ENCODE data around the gene CCDC187. TPM values are rescaled to one million over a fixed set of nuclear protein-coding genes. Genes with fewer than 3 reads are reported as not detected.

Gene CCDC187
- total and polyA plus RNA-seq, 12 donors = 0.02 to 0.07 (median 0.03) TPM; not detected in 8

- Histone ChIP-seq H3K9me3 (no peaks in the 10 kb centered on the region), H3K36me3 (no peaks in the 10 kb centered on the region), H3K27me3 (peaks cover 0 to 56% (median 40%) of the 10 kb centered on the region in 7 donors), H3K27ac (no peak overlapping the region), H3K4me1 (peaks cover 0 to 8% (median 5%) of the 10 kb centered on the region in 9 donors), H3K4me3 (no peak overlapping the region)
- 44 to 51% methylated on average over 21 of the region's 21 CpGs for WGBS, 2 donors
- ATAC-seq (no peak), DNase-seq (peak in 1 of 2 donors; percentile 9)
- TF ChIP-seq CTCF (IDR thresholded peaks at IDR 0.05) = no peak
- intact Hi-C loops (cut with DNase I) = loop anchor here in 4 of 10 donors (5.0 to 10.0 kb wide), 4 partner anchors 113 to 683 kb away; no protein-coding TSS in a partner anchor
These were observed 15.7 kb downstream of the CCDC187 start for GRCh38 chr9:136287960-136288753.

- ATAC-seq = no peak
- Histone ChIP-seq H3K4me3 (no peak overlapping the region), H3K9me3 (no peaks in the 10 kb centered on the region), H3K27ac (no peak overlapping the region), H3K36me3 (no peaks in the 10 kb centered on the region), H3K4me1 (peaks cover 0 to 13% (median 6%) of the 10 kb centered on the region in 9 donors), H3K27me3 (peaks cover 0 to 65% (median 47%) of the 10 kb centered on the region in 7 donors)
- TF ChIP-seq CTCF (IDR thresholded peaks at IDR 0.05) = no peak
- 91 to 97% methylated on average over 13 of the region's 13 CpGs for WGBS, 2 donors
- DNase-seq = peak in 1 of 2 donors; percentile 2
- intact Hi-C loops (cut with DNase I) = loop anchor here in 4 of 10 donors (5.0 to 10.0 kb wide), 4 partner anchors 112 to 682 kb away; no protein-coding TSS in a partner anchor
These were observed 16.9 kb downstream of the CCDC187 start for GRCh38 chr9:136286987-136287379.

- peaks cover 0 to 13% (median 6%) of the 10 kb centered on the region in 9 donors for H3K4me1 ChIP-seq
- peak in 1 of 2 donors; percentile 5 for DNase-seq
- TF ChIP-seq CTCF (IDR thresholded peaks at IDR 0.05) = no peak
- H3K9me3 ChIP-seq = no peaks in the 10 kb centered on the region
- no peak for ATAC-seq
- no peak overlapping the region for H3K4me3 ChIP-seq
- intact Hi-C loops (cut with DNase I) = loop anchor here in 4 of 10 donors (5.0 to 10.0 kb wide), 4 partner anchors 112 to 682 kb away; no protein-coding TSS in a partner anchor
- 81 to 86% methylated on average over 30 of the region's 30 CpGs for WGBS, 2 donors
- peaks cover 0 to 68% (median 47%) of the 10 kb centered on the region in 7 donors for H3K27me3 ChIP-seq
- H3K36me3 ChIP-seq = no peaks in the 10 kb centered on the region
- H3K27ac ChIP-seq = no peak overlapping the region
These were observed 17.4 kb downstream of the CCDC187 start for GRCh38 chr9:136286359-136286986.

Measured in heart right ventricle (tissue), 16 donors.